Left lung (tissue), 10 donors: Measurements from ENCODE around the gene AMOTL1. TPM values are rescaled to one million over a fixed set of nuclear protein-coding genes. Genes with fewer than 3 reads are reported as not detected.

Source experiments
- ATAC-seq: fragments of 200-7000 bp; cut with Tn5 transposase; one replicate; pipeline ENCODE4 v1.9.1; 2020; ENCODE audit warnings: moderate library complexity
- DNase-seq, 4 donors: peaks; one replicate each; pipeline ENCODE4 v3.0.0-alpha.2; 2013 to 2020
- H3K27ac ChIP-seq, 2 donors: fragments of 200-600 bp; sonication (generic) in 1 of 2; one replicate each; pipeline versions ENCODE4 v1.5.0 to v1.8.0; 2020 to 2021
- H3K27me3 ChIP-seq, 2 donors: fragments of 200-600 bp; sonication (generic) in 1 of 2; one replicate each; pipeline versions ENCODE4 v1.5.0 to v1.8.0; 2020 to 2021
- H3K36me3 ChIP-seq, 2 donors: fragments of 200-600 bp; sonication (generic) in 1 of 2; one replicate each; pipeline versions ENCODE4 v1.5.0 to v1.8.0; 2020 to 2021
- H3K4me1 ChIP-seq, 2 donors: fragments of 200-600 bp; one replicate each; pipeline ENCODE4 v1.8.0; 2021
- H3K4me3 ChIP-seq, 2 donors: fragments of 200-600 bp; sonication (generic) in 1 of 2; one replicate each; pipeline versions ENCODE4 v1.5.0 to v1.8.0; 2020 to 2021; ENCODE audit warnings: mild to moderate bottlenecking in 1 of 2
- H3K9me3 ChIP-seq, 2 donors: fragments of 200-600 bp; sonication (generic) in 1 of 2; one replicate each; pipeline versions ENCODE4 v1.5.0 to v1.8.0; 2020 to 2021
- intact Hi-C, 2 donors: fragments of 100-400 bp; cut with DNase I; formaldehyde crosslinking; loops; one replicate each; pipeline versions ENCODE4 v1.11.2 to v1.14.2; 2022
- polyA plus RNA-seq, 6 donors: library from polyadenylated mRNA; unstranded; fragments of 120-200 nt; gene quantifications; one replicate each; pipeline ENCODE4 v1.2.1, GENCODE V29; 2013; ENCODE audit not compliant: insufficient read length in 6 of 6
- total RNA-seq, 2 donors: library from RNA; stranded (reverse); fragmentation: NEBNext Ultra II Directional; extraction: Animal tissue kit (Norgen Biotek cat#: 25700); gene quantifications; one replicate each; pipeline ENCODE4 v1.2.1, GENCODE V29; 2021
- TF ChIP-seq, protein P1 (sequence below), 2 donors: fragments of 200-600 bp; sonication (generic) in 1 of 2; IDR thresholded peaks; one replicate each; pipeline versions ENCODE4 v1.5.0 to v1.8.0; 2021; ENCODE audit warnings: antibody characterized with exemption in 2 of 2
- donor health status: DM: no; HTN: yes; CAD: no.
- donor health status: DM: no; HTN: no; CAD: no.

AMOTL1 gene
- total and polyA plus RNA-seq, 8 donors: 42.7 to 67.9 (median 55.5) TPM

DNA sequence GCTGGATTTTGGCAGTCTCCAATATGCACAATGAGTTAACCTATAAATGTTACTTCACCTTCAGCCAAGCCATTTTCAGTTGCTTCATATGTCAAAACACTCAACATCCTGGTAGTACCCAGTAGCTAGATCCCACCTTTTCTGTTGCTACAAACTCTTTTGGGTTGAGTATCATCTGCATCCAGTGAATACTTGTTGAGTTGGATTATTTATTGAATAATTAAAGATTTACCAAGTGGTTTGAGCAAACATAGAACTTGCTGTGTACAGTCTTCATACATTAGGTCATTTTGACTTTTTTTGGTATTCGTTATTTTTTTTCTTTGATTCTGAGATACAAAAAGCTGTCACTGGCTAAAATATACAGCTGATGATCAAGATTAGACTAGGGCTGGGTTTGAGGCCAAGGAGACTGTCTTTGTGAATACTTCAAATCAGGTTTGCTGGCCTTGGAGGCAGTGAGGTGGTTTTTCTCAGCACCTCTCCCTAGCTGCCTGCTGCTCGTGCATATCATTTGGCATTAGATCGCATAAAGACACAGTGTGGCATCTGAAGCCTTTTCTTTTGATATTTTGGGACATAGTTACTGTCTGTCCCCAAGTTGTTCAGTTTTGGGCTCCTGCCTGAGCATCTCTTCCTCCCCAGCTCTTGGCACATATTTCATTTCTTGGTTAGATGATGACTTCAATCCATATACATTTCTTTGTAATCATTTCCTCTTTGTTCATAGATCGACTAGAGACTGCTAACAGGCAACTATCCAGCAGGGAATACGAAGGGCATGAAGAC, 62.8 kb downstream of the AMOTL1 start:
- TF ChIP-seq, protein P1, sequence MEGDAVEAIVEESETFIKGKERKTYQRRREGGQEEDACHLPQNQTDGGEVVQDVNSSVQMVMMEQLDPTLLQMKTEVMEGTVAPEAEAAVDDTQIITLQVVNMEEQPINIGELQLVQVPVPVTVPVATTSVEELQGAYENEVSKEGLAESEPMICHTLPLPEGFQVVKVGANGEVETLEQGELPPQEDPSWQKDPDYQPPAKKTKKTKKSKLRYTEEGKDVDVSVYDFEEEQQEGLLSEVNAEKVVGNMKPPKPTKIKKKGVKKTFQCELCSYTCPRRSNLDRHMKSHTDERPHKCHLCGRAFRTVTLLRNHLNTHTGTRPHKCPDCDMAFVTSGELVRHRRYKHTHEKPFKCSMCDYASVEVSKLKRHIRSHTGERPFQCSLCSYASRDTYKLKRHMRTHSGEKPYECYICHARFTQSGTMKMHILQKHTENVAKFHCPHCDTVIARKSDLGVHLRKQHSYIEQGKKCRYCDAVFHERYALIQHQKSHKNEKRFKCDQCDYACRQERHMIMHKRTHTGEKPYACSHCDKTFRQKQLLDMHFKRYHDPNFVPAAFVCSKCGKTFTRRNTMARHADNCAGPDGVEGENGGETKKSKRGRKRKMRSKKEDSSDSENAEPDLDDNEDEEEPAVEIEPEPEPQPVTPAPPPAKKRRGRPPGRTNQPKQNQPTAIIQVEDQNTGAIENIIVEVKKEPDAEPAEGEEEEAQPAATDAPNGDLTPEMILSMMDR (IDR thresholded peaks at IDR 0.05): no peak
- Histone ChIP-seq H3K27ac (no peak overlapping the region), H3K4me1 (peaks cover 0 to 11% of the 10 kb centered on the region in 2 donors), H3K4me3 (no peak overlapping the region), H3K27me3 (no peaks in the 10 kb centered on the region), H3K9me3 (no peaks in the 10 kb centered on the region), H3K36me3 (peaks cover 0 to 25% of the 10 kb centered on the region in 2 donors)
- intact Hi-C loops: no loop called here
- ATAC-seq (no peak), DNase-seq (no peak)

DNA sequence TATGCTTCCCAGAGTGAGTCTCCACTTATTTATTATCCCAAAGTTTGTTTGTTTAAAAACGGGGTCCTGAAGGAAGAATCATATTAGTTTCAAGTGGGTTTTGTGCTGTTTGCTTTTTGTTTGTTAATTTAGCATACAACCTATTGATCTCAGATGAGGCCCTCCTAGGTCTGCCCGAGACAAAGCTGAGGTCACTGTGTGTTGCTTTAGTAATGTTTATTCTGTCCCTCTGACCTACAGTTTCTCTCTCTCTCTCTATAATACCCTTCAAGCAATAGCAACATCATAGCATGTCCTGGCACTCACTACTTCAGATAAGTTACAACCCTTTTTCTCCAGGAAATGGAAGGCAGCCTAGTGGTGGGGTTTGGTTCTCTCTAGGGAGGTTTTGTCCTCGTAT, 63.4 kb downstream of the AMOTL1 start:
- H3K4me3 ChIP-seq: no peak overlapping the region
- H3K36me3 ChIP-seq: peaks cover 0 to 22% of the 10 kb centered on the region in 2 donors
- H3K27ac ChIP-seq: no peak overlapping the region
- H3K27me3 ChIP-seq: no peaks in the 10 kb centered on the region
- H3K9me3 ChIP-seq: no peaks in the 10 kb centered on the region
- H3K4me1 ChIP-seq: peaks cover 0 to 11% of the 10 kb centered on the region in 2 donors
- intact Hi-C loops: no loop called here
- ATAC-seq (no peak), DNase-seq (no peak)
- TF ChIP-seq, protein P1 (IDR thresholded peaks at IDR 0.05): no peak

DNA sequence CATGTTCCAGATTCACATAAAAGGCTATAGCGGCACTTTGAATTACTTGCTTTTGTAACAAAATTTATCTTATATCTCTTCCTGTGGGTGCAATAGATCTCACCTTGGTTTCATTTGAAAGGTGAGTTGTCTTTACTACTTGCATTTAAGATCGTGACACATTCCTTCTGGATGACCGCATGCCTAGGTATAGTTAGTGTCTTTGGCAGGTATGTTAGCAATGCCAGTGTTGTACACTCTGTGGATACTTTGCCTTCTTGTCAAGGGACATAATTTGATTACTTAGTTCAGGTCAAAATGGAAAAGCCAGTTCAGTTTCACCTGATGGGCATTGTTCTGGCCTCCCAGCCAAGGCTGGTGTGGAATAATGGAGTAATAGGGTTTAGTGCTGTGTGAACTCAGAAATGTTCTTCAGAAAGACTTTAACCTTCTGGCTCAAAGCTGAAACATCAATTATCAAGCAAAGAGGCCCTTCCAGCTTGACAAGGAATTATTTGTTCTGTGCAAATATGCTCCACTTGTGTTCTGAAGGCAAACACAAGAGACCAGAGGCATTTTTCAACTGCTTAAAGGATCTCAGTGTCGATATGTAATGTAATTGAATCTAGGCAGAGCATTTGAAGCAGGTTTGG, 64.6 kb downstream of the AMOTL1 start:
- ATAC-seq (peak; percentile 81), DNase-seq (peak in 1 of 4 donors; percentile 51)
- intact Hi-C loops: no loop called here
- H3K27ac ChIP-seq: peak overlapping the region; percentile 47 to 53
- H3K27me3 ChIP-seq: no peaks in the 10 kb centered on the region
- H3K9me3 ChIP-seq: no peaks in the 10 kb centered on the region
- no peak overlapping the region for H3K4me3 ChIP-seq
- peaks cover 0 to 11% of the 10 kb centered on the region in 2 donors for H3K4me1 ChIP-seq
- TF ChIP-seq, protein P1 (IDR thresholded peaks at IDR 0.05): no peak
- H3K36me3 ChIP-seq: peaks cover 0 to 22% of the 10 kb centered on the region in 2 donors

DNA sequence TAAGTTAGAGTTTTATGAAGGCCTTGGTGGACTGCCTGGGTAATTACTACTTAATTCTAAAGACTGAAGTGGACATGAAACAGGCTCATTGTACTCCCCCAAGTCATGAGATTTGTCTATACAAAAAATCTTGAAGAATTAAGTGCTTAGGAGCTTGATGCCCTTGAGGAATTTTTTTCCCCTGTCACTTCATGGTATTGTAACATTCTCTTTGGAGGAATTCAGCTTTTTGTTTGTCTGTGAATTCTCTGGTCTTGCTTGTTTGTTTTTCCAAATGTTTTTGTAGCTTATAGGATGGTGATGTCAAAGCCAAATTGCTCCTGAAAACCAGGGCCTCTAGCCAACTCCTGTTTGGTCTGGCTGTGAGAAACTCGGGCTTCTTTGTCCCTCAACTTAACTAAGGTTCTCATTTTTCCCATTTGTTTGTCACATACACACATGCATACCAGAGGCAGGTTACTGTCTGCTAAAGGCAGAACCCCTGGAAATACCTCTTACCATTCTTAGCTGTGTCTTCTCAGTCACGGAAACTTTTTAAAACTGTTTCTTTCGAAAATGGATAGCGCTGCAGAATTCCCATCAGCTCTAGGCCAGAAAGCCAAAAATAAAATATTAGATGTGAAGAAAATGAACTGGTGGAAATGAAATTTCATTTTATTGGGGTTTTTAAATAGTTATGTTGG, 66.9 kb downstream of the AMOTL1 start:
- Histone ChIP-seq H3K27ac (peak overlapping the region in 1 of 2 donors; percentile 59), H3K9me3 (no peaks in the 10 kb centered on the region), H3K4me1 (peaks cover 0 to 11% of the 10 kb centered on the region in 2 donors), H3K36me3 (peaks cover 0 to 17% of the 10 kb centered on the region in 2 donors), H3K4me3 (no peak overlapping the region), H3K27me3 (no peaks in the 10 kb centered on the region)
- TF ChIP-seq, protein P1 (IDR thresholded peaks at IDR 0.05): no peak
- intact Hi-C loops: no loop called here
- peak in 2 of 4 donors; percentile 77 to 84 for DNase-seq
- no peak for ATAC-seq

DNA sequence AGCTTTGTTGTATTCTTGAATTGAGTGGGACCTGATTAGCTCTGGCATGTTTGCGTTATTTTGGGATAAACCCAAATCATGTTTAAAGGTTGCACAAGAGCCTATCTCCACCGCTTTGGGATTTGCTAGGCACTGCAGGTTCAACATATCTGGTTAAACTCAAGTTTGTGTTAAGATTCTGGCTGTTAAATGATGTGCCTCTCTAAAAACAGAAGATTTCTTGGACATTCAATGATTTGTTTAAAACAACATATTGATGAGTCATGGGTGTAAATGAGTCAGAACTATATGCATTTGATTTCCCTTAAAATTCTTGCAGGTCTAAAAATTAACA, 67.4 kb downstream of the AMOTL1 start:
- Histone ChIP-seq H3K27ac (peak overlapping the region in 1 of 2 donors; percentile 59), H3K4me3 (no peak overlapping the region), H3K27me3 (no peaks in the 10 kb centered on the region), H3K36me3 (peaks cover 0 to 17% of the 10 kb centered on the region in 2 donors), H3K4me1 (peaks cover 0 to 11% of the 10 kb centered on the region in 2 donors), H3K9me3 (no peaks in the 10 kb centered on the region)
- ATAC-seq: no peak
- TF ChIP-seq, protein P1 (IDR thresholded peaks at IDR 0.05): no peak
- peak in 1 of 4 donors; percentile 82 for DNase-seq
- intact Hi-C loops: no loop called here
